Epithelial cell of esophagus (primary cell): ENCODE measurements around the gene ZNF14.
"Not testable (repeated sequence)": the region's sequence is repeated elsewhere in the genome, so short reads cannot be mapped to it uniquely, and the experiment has no call there.

Source experiments
- DNase-seq: peaks from one replicate; pipeline ENCODE4 v3.0.0; 2010; ENCODE audit warnings: low read depth
- H3K4me3 ChIP-seq: 2 replicates; pipeline ENCODE4 v1.5.1; 2011; ENCODE audit warnings: mild to moderate bottlenecking, low read length, control low read depth
- TF ChIP-seq, protein P1 (sequence below): IDR thresholded peaks from 2 replicates; pipeline ENCODE4 v1.5.1; 2011; ENCODE audit warnings: low read depth, mild to moderate bottlenecking, low read length, control low read depth, inconsistent platforms; ENCODE audit not compliant: insufficient read depth; ENCODE audit errors: missing control alignments

The ZNF14 gene

DNA sequence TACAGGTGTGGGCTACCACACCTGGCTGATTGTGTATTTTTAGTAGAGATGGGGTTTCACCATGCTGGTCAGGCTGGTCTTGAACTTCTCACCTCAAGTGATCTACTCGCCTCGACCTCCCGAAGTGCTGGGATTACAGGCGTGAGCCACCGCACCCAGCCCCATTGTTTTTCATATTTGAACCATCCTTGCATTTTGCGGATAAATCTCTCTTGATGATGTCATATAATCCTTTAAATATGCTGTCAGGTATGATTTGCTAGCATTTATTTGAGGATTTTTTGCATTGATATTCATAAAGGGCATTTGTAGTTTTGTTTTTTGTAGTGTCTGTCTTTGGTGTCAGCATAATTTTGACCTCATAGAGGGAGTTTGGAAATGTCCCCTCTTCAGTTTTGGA lies 58.6 kb downstream of the ZNF14 start:
- TF ChIP-seq, protein P1, sequence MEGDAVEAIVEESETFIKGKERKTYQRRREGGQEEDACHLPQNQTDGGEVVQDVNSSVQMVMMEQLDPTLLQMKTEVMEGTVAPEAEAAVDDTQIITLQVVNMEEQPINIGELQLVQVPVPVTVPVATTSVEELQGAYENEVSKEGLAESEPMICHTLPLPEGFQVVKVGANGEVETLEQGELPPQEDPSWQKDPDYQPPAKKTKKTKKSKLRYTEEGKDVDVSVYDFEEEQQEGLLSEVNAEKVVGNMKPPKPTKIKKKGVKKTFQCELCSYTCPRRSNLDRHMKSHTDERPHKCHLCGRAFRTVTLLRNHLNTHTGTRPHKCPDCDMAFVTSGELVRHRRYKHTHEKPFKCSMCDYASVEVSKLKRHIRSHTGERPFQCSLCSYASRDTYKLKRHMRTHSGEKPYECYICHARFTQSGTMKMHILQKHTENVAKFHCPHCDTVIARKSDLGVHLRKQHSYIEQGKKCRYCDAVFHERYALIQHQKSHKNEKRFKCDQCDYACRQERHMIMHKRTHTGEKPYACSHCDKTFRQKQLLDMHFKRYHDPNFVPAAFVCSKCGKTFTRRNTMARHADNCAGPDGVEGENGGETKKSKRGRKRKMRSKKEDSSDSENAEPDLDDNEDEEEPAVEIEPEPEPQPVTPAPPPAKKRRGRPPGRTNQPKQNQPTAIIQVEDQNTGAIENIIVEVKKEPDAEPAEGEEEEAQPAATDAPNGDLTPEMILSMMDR: no peak
- H3K4me3 ChIP-seq: no peak overlapping the region
- DNase-seq: no peak

DNA sequence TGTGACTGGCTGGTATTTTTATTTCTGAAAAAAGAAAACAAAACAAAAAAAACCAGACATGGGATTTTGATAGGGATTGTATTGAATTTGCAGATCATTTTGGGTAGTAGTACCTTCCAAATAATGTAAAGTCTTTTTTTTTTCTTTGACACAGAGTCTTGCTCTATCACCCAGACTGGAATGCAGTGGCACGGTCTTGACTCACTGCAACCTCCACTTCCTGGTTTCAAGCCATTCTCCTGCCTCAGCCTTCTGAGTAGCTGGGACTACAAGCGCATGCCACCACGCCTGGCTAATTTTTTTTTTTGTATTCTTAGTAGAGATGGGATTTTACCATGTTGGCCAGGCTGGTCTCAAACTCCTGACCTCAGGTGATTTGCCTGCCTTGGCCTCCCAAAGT lies 60.1 kb downstream of the ZNF14 start:
- TF ChIP-seq, protein P1: no peak
- no peak overlapping the region for H3K4me3 ChIP-seq
- peak; percentile 39 for DNase-seq

DNA sequence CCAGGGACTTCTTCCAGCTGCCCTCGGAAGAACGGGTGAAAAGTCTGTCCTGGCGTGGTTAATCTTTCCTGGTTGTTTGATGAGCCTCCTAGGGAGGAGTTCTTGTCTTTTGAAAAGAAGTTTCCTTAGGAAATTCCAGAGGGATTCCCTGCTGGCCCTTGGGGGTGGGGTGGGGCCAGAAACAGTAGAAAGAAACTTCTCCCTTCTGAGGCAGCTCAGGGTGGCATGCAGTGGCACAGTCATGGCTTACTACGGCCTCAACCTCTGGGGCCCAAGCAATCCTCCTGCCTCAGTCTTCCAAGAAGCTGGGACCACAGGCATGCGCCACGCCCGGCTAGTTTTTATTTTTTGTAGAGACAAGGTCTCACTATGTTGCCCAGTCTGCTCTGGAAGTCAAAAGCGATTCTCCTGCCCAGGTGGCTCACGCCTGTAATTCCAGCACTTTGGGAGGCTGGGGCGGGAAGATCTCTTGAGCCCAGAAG lies 62.8 kb downstream of the ZNF14 start:
- TF ChIP-seq, protein P1: no peak
- DNase-seq: peak; percentile 17
- H3K4me3 ChIP-seq: peak overlapping the region; percentile 85

DNA sequence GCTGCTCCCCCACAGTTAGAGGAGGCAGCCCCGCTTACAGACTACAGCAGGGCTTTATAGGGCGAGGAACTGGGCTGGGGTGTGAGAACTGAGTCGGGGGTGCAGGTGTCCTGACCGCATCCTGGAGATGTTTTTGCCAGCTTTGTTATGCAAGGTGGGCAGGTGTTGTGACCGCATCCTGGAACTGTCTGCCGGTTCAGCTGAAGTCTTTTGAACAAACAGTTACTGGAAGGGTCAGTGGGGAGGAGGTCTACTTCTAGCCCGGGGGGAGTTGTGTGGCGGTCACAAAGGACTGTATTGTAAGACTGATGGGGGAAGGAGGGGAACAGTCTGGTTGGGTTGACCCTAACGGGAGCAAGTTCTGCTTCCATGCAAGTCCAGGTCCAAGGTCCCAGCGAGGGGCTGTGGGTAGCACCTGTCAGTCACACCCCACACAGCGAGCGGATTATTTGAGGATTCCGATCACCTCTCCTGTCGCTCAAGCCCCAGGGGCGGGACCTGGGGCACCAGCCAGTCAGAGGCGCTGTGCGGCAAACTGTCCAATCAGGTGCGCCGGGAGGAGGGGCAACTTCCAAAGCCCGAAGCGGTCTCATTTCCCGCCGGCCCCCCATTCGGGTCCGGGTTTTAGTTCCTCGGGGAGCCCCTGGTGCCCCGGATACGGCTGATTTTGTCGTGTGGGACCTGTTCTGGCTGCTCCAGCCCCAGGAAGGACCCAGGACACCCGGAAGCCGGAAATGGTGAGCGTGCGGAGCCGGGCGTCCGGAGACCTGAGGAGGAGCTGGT lies 64.5 kb downstream of the ZNF14 start, which contains the start of gene ZNF101:
TSS of gene ZNF101 (plus strand) at position 610 of the 783 bp plus-strand sequence. CDS start at position 735, 125 bp downstream.
- peak within 1 kb of the TSS; percentile 85 for H3K4me3 ChIP-seq
- TF ChIP-seq, protein P1: no peak
- peak; percentile 92 for DNase-seq

DNA sequence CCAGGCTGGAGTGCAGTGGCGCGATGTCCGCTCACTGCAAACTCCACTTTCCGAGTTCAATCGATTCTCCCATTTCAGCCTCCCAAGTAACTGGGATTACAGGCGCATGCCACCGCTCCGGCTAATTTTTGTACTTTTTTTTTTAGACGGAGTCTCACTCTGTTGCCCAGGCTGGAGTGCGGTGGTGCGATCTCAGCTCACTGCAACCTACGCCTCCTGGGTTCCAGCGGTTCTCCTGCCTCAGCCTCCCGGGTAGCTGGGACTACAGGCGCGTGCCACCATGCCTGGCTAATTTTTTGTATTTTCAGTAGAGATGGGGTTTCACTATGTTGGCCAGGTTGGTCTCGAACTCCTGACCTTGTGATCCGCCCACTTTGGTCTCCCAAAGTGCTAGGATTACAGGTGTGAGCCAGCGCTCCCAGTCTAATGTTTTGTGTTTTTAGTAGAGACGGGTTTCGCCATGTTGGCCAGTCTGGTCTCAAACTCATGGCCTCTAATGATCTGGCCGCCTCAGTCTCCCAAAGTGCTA lies 67.4 kb downstream of the ZNF14 start:
- DNase-seq, H3K4me3 ChIP-seq: not testable (repeated sequence)

DNA sequence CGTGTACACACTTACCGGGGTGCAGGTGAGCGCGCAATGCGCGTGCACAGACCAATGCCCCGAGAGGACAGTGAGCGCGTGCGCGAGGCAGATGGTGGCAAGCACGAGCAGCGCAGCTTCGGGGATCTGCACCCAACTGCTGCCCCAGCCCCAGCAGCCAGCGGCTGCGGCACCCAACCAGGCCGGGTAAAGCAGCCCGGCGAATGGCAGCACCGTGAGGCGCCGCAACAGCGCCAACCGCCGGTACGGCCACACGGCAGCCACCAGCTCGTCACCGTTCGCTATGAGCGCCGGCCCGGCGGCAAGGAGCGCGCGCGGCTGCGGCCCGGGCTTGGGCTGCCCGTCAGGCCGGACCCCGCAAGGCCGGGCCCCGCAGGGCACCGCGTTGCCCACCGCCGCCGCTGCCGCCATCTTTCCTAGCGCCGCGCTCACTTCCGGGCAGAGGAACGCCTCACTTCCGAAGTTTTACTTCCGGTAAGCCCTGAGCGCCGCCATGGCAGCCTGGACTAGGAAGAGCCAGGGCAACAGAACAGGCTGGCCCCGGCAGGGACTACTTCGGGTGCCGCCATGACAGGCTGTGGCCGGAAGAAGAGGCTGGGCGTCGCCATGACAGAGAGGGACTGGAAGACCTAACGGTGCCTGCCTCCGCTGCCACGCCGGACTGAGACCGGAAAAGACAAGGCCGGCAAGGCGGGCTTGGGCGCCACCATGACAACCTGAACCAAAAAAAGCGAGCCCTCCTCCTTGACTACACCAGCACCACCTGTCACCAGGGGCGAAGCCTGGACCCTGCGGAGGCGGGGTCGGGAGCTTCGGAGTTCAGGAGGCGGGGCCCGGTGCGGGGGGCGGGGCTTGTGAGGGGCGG lies 69.4 kb downstream of the ZNF14 start, which contains the start of gene ATP13A1:
TSS of gene ATP13A1 (minus strand) at position 421 of the 865 bp plus-strand sequence. CDS start at position 411, 10 bp downstream.
- H3K4me3 ChIP-seq: peak within 1 kb of the TSS; percentile 95
- TF ChIP-seq, protein P1: no peak
- peak; percentile 99 for DNase-seq

DNA sequence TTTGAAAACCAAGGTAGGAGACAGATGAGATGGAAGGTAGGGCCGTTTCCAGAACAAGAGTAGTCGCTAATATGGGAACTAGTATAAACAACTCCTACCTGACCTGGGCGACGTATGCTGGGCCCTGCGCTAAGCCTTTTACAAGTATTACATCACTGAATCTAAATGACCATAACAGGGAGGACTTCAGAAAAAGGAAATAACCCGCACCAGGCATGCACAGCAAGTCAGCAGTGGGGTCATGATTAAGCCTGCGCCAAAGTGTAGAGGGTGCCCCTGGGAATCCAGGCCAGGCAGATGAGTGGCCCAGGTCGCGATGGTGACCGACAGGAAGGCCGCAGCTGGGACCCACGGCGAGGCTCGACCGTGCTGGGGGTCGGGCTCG lies 70.0 kb downstream of the ZNF14 start:
- TF ChIP-seq, protein P1: no peak
- DNase-seq: no peak
- H3K4me3 ChIP-seq: peak overlapping the region; percentile 95
